Activated CD8-positive, alpha-beta memory T cell treated with anti-CD3 and anti-CD28 coated beads for 48 hours (primary cell): ENCODE data around the gene RAB8B.

Source experiments
- DNase-seq, 3 experiments: peaks; one replicate each; pipeline ENCODE4 v3.0.0-alpha.2; 2020; ENCODE audit warnings: low read depth in 2 of 3, low spot score in 2 of 3

The RAB8B gene

GRCh38 chr15:63261311-63261710 is 71.9 kb downstream of the RAB8B start:
- no peak for DNase-seq

- no peak for DNase-seq
Observed at GRCh38 chr15:63263519-63263918, 74.1 kb downstream of the RAB8B start.

DNA sequence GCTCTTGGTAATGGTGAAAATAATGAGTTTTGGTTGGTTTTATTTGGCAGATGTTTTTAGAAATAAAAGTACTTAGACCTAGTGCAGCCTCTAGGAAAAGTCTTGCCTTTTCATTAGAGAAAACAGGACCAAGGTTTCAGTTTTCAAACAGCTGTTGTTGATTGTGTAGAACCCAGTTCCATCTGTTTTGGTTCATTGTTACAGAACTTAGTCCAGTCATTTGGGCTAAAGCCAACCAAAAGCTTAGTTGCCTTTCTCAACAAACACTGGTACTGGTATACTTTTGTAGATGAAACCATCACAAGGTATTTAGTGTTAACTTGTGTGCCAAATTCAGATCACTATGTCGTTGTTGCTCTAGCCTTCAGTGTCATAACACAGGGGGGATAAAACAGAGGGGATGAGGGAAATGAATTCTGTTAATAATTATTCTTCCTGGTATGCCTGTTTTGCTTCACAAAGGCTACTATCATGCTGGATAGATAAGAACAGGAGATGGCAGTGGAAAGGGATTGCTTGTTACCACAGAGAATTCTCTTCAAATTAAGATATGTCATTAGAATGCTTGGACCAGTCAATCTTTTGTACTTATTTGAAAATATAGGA is 75.4 kb downstream of the RAB8B start:
- DNase-seq = no peak

DNA sequence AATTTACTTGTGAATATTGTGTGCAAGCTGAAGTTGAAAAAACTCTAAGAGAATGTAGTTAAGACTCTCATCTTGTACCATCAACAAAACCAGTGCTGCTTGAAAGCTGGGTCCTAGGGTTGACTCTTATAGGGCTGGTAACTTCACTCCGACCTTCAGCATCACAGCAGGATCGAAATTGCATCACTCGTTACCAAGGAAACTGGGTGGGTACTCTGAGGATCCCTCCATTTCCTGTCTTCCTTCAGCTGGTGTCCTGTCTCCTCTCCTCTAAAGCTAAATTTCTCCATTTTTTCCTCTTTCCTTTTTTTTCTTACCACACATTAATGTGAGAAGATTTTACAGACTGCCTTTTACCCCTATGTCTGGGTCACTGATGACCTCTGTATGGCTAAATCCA is 85.0 kb downstream of the RAB8B start:
- DNase-seq = no peak

GRCh38 chr15:63276342-63277037 is 87.1 kb downstream of the RAB8B start:
- no peak for DNase-seq

- DNase-seq = peak; percentile 40 to 60 (median 40)
Observed at GRCh38 chr15:63277038-63277892, 87.9 kb downstream of the RAB8B start, which contains the start of gene APH1B. Gene APH1B (plus strand): TSS chr15:63277605. CDS start chr15:63277624, 19 bp downstream.

DNA sequence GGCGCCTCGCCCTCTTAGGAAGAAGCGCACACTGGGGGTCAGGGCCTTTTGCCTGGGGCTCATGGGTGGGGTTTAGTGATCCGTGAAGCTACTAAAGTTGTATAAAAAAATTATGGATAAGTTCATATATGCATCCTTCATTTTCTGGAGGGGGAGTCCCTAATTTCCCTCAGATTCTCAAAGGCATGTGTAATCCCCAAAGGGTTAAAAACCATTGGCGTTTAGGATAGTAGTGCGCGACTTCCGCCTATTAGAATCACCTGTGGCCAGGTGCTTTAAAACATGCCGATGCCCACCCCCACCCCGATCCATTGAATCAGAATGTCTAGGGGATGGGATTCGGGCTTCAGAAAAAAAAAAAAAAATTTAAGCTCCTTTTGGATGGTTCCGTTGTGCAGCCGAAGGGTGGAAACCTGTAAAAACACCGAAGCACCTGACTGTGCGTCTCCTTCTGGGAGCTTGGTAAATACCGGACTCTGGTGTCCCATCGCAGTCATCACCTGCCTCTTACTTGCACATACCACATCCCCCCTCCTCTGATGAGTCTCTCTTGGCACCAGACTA is 88.6 kb downstream of the RAB8B start:
- no peak for DNase-seq

DNA sequence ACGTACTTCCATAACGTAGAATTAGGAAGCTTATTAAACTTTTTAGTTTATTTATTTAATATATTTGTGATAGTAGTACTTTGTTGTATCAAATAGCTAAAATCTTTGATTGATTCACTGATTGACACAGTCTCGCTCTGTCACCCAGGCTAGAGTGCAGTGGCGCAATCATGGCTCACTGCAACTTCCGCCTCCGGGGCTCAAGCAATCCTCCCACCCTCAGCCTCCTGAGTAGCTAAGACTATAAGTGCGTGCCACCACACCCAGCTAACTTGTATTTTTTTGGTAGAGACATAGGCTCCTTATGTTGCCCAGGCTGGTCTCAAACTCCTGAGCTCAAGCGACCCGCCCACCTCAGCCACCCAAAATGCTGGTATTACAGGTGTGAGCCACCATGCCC is 93.7 kb downstream of the RAB8B start:
- no peak for DNase-seq

DNA sequence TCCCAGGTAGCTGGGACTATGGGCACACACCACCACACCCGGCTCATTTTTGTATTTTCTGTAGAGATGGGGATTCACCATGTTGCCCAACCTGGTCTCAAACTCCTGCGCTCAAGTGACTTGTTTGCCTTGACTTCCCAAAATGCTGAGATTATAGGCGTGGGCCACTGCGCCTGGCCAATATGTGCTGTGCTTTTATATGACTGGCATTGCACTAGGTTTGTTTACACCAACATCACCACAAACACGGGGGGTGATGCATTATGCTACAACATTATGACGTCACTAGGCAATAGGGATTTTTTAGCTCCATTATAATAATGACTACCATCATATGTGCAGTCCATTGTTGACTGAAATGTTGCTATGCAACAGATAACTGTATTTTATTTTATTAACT is 94.9 kb downstream of the RAB8B start:
- DNase-seq = no peak

DNA sequence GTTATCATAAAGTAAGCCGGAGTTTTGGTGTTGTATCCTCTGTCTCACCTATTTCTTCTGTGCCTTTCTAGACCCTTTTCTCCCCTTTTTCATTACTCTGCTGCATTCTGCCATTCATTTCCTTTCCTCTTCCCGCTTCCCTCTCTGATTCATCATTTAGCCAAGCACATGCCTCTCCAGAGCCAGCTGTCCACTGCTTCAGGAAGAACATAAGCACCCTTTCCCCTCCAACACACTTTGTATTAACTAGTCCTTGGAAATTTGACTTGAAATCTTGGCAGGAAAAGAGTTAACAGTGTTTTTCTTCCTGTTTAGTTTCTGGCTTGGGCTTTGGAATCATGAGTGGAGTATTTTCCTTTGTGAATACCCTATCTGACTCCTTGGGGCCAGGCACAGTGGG is 97.7 kb downstream of the RAB8B start:
- DNase-seq = no peak

DNA sequence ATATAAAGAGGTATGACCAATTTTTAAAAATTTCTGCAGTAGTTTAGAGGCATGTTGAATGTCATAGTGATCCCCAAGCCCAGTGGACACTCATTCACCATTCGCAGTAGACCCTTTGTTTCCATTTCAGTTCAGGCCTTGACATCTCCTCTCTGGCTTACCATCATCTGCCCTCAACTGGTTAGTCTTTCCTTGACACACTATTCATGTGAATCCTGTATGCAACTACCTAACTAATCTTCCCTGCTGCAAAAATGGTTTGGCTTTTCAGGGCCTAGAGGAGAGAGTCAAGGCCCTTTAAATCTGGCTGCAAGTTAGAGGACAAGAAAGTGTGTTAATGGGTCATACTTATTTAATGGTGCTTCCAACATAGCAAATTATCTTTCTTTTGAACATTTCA is 98.9 kb downstream of the RAB8B start:
- no peak for DNase-seq

DNA sequence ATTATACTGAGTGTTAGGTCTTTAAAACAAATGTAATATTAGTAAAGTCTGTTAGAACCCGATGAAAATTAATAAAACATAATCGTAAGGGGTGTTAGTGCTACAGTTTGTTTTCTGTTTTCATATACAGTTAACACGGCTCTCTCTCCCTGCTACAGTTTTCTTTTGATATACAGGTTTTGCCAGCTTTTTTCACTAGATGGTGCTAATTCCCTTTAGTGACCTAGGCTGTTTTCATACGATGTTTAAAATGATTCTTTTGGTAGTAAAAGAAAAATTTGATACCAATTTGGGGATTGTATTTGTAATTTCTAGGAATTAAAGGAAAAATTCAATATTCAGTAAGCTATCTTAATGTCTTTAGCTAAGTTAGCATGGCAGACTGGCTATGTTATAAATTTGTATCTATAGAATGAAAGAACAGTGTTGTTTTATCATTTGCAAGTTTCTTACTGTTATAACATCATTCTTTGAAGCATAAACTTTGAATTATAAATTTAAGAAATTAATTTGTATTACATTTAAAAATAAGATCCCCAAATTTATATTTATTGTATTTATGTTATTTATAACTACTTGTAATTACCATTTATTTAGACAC is 99.5 kb downstream of the RAB8B start:
- no peak for DNase-seq

GRCh38 chr15:63291507-63291906 is 102.1 kb downstream of the RAB8B start:
- no peak for DNase-seq

GRCh38 chr15:63292241-63292640 is 102.8 kb downstream of the RAB8B start:
- DNase-seq = no peak

GRCh38 chr15:63292771-63293170 is 103.4 kb downstream of the RAB8B start:
- DNase-seq = no peak

DNA sequence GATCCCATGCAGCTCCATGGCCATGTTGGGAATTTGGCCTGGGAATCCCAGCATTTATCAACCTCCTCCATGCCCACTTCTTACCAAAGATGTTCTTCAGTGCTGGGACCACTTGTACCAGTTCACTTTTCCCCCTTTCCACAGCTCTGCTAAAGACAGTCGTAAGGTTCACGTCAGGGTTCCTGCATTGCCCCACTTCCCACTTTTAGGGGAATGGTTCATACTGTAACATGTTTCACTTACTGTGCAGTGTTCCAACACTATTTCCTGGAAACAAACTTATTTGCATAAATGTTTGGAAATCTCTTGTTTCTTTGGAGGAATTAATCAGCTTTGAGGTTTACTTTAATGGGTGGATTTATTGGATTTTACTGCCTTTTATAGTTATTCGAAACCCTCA is 105.0 kb downstream of the RAB8B start:
- no peak for DNase-seq

DNA sequence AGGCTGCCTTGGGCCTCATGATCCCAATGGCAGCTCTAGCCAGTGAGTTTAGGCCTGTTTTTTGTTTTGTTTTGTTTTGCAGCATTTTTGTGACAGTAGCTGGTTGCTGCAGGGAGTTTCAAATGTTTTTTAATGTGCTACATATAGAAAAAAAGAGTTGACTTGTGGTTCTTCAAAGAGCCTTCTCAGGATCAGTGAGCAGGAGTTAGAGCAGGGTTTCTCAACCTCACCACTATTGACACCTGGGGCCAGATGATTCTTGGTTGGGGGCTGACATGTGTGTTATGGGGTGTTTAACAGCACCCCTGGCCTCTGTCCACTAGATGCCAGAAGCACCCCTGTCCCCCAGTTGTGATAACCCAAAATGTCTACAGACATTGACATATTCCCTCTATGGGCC is 105.9 kb downstream of the RAB8B start:
- DNase-seq = no peak

DNA sequence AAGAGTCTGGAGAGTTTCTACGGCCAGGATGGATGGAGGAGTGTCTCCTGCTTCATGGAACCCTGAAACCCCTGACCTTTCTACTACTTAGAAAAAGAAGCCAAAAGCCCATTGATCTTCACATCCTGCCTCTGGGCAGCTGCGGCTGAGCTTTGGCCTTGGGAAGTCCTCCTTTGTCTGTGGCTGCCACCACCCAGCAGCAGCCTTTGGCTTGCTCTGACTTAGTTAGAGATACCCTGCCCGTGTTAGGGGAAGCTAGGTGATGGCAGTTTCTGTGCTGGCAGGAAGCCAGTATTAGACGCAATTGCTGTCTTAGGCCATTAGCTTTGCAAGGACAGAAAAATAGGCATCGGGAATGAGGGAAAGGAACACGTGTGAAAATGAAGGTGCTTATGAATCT is 106.8 kb downstream of the RAB8B start:
- no peak for DNase-seq

- no peak for DNase-seq
Observed at GRCh38 chr15:63299943-63300575, 110.7 kb downstream of the RAB8B start.

DNA sequence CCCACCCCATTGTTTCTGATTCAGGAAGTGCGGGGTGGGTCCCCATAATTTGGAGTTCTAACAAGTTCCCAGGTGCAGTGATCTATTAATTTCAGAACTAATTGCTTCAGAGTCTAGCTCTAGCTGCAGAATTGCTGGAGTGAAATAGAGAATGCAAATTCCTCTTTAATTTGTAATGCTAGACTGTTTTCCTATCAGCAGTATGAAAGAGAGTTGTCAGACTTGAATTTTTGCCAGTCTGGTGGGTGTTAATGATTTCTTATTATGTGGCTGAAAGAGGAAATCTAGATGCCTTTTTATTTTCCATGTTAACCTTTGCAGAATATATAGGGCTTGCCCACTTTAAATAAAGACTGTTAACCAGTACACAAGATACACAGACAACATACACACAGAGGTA is 111.7 kb downstream of the RAB8B start:
- DNase-seq = no peak

- no peak for DNase-seq
Observed at GRCh38 chr15:63305260-63305659, 115.9 kb downstream of the RAB8B start.
